Ascending aorta (tissue), 2 donors: ENCODE measurements around the gene PDXP. TPM values are rescaled to one million over a fixed set of nuclear protein-coding genes. Genes with fewer than 3 reads are reported as not detected.
"Not testable (repeated sequence)": the region's sequence is repeated elsewhere in the genome, so short reads cannot be mapped to it uniquely, and the experiment has no call there.

Source experiments
- DNase-seq, 2 donors: peaks; one replicate each; pipeline ENCODE4 v3.0.0-alpha.2; 2019; ENCODE audit warnings: low spot score in 2 of 2
- H3K27ac ChIP-seq, 2 donors: fragments of 200-600 bp; sonication (generic); one replicate each; pipeline ENCODE4 v1.5.1; 2016 to 2017; ENCODE audit warnings: mild to moderate bottlenecking in 1 of 2
- H3K27me3 ChIP-seq: fragments of 200-600 bp; sonication (generic); one replicate; pipeline ENCODE4 v1.5.1; 2017
- H3K36me3 ChIP-seq, 2 donors: fragments of 200-600 bp; sonication (generic); one replicate each; pipeline ENCODE4 v1.5.1; 2016
- H3K4me1 ChIP-seq, 2 donors: fragments of 200-600 bp; sonication (generic); one replicate each; pipeline ENCODE4 v1.5.1; 2016 to 2017; ENCODE audit warnings: mild to moderate bottlenecking in 1 of 2
- H3K4me3 ChIP-seq, 2 donors: fragments of 200-600 bp; sonication (generic); one replicate each; pipeline ENCODE4 v1.5.1; 2016 to 2017; ENCODE audit warnings: mild to moderate bottlenecking in 1 of 2
- H3K9me3 ChIP-seq, 2 donors: fragments of 200-600 bp; sonication (generic); one replicate each; pipeline ENCODE4 v1.5.1; 2016
- intact Hi-C: fragments of 100-400 bp; cut with DNase I; formaldehyde crosslinking; loops from one replicate; pipeline ENCODE4 v1.15.1; 2023
- total RNA-seq: library from RNA; depleted of rRNA; stranded (reverse); fragments of >200 nt; gene quantifications from one replicate; pipeline ENCODE4 v1.1.0, GENCODE V29; 2016
- TF ChIP-seq, protein P1 (sequence below), 3 experiments: fragments of 200-600 bp in 2 of 3; fragments of 450-650 bp in 1 of 3; sonication (generic) in 2 of 3; IDR thresholded peaks; one replicate each; pipeline ENCODE4 v1.5.1; 2016 to 2019; ENCODE audit warnings: antibody characterized with exemption in 3 of 3, mild to moderate bottlenecking in 1 of 3, moderate library complexity in 1 of 3

The PDXP gene
- total RNA-seq, 1 donor from 2014 or later, result 10.6 TPM

DNA sequence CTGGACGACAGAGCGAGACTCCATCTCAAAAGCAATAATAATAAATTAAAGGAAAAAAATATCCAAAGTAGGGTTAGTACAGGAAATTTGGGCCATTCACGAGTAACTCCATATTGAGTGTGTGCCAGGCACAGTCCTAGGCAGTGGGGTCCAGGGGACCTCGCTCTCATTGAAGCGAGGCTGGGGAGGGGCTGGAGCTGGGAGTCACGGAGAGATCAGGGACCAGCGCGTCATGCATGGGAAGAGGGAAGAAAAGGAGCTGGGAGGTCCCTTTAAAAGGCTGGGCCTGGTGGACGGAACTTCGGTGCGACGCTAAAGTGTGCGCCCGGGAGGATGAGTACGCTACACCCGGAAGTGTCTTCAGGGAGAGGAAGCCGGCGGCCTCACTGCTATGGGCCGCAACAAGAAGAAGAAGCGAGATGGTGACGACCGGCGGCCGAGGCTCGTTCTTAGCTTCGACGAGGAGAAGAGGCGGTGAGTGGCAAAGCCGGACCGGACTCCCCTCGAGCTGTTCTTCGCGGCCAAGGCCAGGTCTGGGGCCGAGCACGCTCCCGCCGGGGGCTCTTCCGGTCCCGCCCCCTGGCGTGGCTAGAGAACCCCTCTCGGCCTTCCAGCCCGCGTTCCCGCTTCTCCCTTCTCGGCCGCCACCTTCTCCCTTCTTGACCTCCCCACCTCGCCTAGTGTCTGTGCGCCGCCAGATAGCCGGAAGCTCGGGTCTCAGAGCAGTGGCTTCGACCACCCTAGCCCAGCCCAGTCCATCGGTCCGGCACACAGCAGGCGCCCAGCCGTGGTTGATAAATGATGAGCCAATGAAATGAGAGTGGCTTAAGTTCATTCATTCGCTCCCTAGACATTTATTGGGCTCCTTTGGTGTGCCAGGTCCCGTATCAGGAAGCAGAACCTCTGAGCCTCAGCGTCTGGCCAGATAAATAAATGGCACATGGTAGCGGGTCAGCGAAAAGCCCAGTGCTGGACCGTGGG, 27.8 kb downstream of the PDXP start, which contains the start of gene NOL12:
TSS of gene NOL12 (plus strand) at position 342 of the 981 bp plus-strand sequence. CDS start at position 392, 50 bp downstream.
- peak; percentile 35 to 88 for DNase-seq
- TF ChIP-seq, protein P1, sequence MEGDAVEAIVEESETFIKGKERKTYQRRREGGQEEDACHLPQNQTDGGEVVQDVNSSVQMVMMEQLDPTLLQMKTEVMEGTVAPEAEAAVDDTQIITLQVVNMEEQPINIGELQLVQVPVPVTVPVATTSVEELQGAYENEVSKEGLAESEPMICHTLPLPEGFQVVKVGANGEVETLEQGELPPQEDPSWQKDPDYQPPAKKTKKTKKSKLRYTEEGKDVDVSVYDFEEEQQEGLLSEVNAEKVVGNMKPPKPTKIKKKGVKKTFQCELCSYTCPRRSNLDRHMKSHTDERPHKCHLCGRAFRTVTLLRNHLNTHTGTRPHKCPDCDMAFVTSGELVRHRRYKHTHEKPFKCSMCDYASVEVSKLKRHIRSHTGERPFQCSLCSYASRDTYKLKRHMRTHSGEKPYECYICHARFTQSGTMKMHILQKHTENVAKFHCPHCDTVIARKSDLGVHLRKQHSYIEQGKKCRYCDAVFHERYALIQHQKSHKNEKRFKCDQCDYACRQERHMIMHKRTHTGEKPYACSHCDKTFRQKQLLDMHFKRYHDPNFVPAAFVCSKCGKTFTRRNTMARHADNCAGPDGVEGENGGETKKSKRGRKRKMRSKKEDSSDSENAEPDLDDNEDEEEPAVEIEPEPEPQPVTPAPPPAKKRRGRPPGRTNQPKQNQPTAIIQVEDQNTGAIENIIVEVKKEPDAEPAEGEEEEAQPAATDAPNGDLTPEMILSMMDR (IDR thresholded peaks at IDR 0.05), result no peak
- Histone ChIP-seq H3K27me3 (no peaks in the 10 kb centered on the region), H3K9me3 (no peaks in the 10 kb centered on the region), H3K4me1 (peaks cover 0 to 4% of the 10 kb centered on the region in 2 donors), H3K36me3 (peaks cover 18 to 22% of the 10 kb centered on the region in 2 donors), H3K4me3 (peak within 1 kb of the TSS; percentile 63 to 69), H3K27ac (peak within 1 kb of the TSS; percentile 83 to 87)
- intact Hi-C loops, result loop anchor here (1.0 kb wide), 1 partner anchor 163 kb away; the partner anchor contains the start of gene EIF3L

GRCh38 chr22:37690407-37690806, 31.9 kb downstream of the PDXP start:
- intact Hi-C loops, result no loop called here
- TF ChIP-seq, protein P1 (IDR thresholded peaks at IDR 0.05), result no peak
- Histone ChIP-seq H3K27me3 (no peaks in the 10 kb centered on the region), H3K4me1 (peaks cover 0 to 4% of the 10 kb centered on the region in 2 donors), H3K4me3 (no peak overlapping the region), H3K36me3 (peaks cover 39 to 44% of the 10 kb centered on the region in 2 donors), H3K9me3 (no peaks in the 10 kb centered on the region), H3K27ac (no peak overlapping the region)
- no peak for DNase-seq

DNA sequence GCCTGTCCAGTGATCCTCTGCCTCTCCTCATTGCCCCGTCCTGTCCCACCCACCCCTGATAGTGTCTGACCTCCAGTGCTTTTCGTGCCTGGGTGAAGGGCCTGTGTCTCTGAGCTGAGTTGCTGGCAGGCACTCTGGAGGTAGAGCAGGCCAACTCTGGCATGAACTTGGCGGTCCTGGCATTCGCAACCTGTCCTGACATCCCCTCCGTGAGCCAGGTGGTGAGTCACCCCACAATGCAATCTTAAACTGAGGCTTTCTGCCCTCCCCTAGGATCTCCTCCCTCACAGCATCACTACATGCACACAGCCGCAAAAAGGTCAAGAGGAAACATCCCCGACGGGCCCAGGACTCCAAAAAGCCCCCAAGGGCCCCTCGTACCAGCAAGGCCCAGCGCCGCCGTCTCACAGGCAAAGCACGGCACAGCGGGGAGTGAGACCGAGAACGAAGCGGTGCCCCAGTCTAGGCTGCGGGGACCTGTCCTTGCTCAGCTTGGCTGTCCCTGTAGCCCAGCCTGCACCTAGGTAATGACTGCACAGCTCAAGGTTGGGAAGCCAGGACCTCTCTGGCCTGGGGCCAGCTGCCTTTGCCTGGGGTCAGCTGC, 32.5 kb downstream of the PDXP start:
- H3K36me3 ChIP-seq, result peaks cover 39 to 44% of the 10 kb centered on the region in 2 donors

GRCh38 chr22:37692627-37693285, 34.2 kb downstream of the PDXP start:
- peaks cover 39 to 44% of the 10 kb centered on the region in 2 donors for H3K36me3 ChIP-seq
- no peaks in the 10 kb centered on the region for H3K9me3 ChIP-seq
- no peaks in the 10 kb centered on the region for H3K27me3 ChIP-seq
- no peak for DNase-seq
- H3K4me1 ChIP-seq, result peaks cover 0 to 11% of the 10 kb centered on the region in 2 donors
- intact Hi-C loops, result no loop called here
- no peak overlapping the region for H3K27ac ChIP-seq
- TF ChIP-seq, protein P1 (IDR thresholded peaks at IDR 0.05), result no peak
- H3K4me3 ChIP-seq, result no peak overlapping the region

More for the DNA sequence above, 32.5 kb downstream of the PDXP start:
- no peaks in the 10 kb centered on the region for H3K9me3 ChIP-seq
- no peak overlapping the region for H3K4me3 ChIP-seq
- no peaks in the 10 kb centered on the region for H3K27me3 ChIP-seq
- TF ChIP-seq, protein P1 (IDR thresholded peaks at IDR 0.05), result no peak
- intact Hi-C loops, result no loop called here
- H3K27ac ChIP-seq, result no peak overlapping the region
- H3K4me1 ChIP-seq, result peaks cover 0 to 9% of the 10 kb centered on the region in 2 donors
- DNase-seq, result no peak

- intact Hi-C loops, result not testable (repeated sequence)
Observed at GRCh38 chr22:37694131-37694530, 35.6 kb downstream of the PDXP start.

DNA sequence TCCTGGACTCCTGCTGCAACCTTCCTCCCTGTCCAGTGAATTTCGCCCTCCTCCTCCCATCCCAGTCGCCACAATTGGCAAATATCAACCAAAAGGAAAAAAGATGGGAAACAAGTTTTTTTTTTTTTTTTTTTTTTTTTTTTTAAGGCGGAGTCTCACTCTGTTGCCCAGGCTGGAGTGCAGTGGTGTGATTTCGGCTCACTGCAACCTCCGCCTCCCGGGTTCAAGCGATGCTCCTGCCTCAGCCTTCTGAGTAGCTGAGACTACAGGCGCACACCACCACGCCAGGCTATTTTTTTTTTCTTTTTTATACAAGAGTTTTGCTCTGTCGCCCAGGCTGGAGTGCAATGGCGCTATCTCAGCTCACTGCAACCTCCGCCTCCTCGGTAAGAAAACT, 37.7 kb downstream of the PDXP start:
- intact Hi-C loops, result loop anchor here (1.0 to 2.0 kb wide), 2 partner anchors 32 to 51 kb away; no protein-coding TSS in a partner anchor
- H3K4me1 ChIP-seq, result peaks cover 0 to 11% of the 10 kb centered on the region in 2 donors
- H3K9me3 ChIP-seq, H3K27me3 ChIP-seq, DNase-seq: not testable (repeated sequence)
- peaks cover 21 to 22% of the 10 kb centered on the region in 2 donors for H3K36me3 ChIP-seq
- peak overlapping the region in 1 of 2 donors; percentile 57 for H3K27ac ChIP-seq
- peak overlapping the region in 1 of 2 donors; percentile 49 for H3K4me3 ChIP-seq

More at GRCh38 chr22:37694131-37694530, 35.6 kb downstream of the PDXP start:
- H3K27me3 ChIP-seq, DNase-seq, H3K9me3 ChIP-seq, H3K27ac ChIP-seq, H3K4me3 ChIP-seq: not testable (repeated sequence)
- peaks cover 0 to 11% of the 10 kb centered on the region in 2 donors for H3K4me1 ChIP-seq
- H3K36me3 ChIP-seq, result peaks cover 32 to 35% of the 10 kb centered on the region in 2 donors
